Heart right ventricle (tissue), 16 donors: Measurements from ENCODE around the gene SCUBE1. TPM values are rescaled to one million over a fixed set of nuclear protein-coding genes. Genes with fewer than 3 reads are reported as not detected.

Experiments used
- ATAC-seq, 8 donors: fragments of 200-7000 bp; cut with Tn5 transposase; one replicate each; pipeline ENCODE4 v1.9.1; 2020; ENCODE audit warnings: mild to moderate bottlenecking in 8 of 8, moderate library complexity in 8 of 8, moderate number of reproducible peaks in 1 of 8
- DNase-seq, 2 donors: peaks; one replicate each; pipeline ENCODE4 v3.0.0-alpha.2; 2020
- H3K27ac ChIP-seq, 10 donors: fragments of 200-600 bp; sonication (generic) in 2 of 10; one replicate each; pipeline versions ENCODE4 v1.5.0 to v1.8.0; 2020 to 2022; ENCODE audit warnings: mild to moderate bottlenecking in 3 of 10
- H3K27me3 ChIP-seq, 7 donors: fragments of 200-600 bp; one replicate each; pipeline ENCODE4 v1.8.0; 2021 to 2022; ENCODE audit warnings: mild to moderate bottlenecking in 2 of 7
- H3K36me3 ChIP-seq, 9 donors: fragments of 200-600 bp; sonication (generic) in 1 of 9; one replicate each; pipeline versions ENCODE4 v1.5.0 to v1.8.0; 2020 to 2022; ENCODE audit warnings: mild to moderate bottlenecking in 2 of 9
- H3K4me1 ChIP-seq, 9 donors: fragments of 200-600 bp; sonication (generic) in 1 of 9; one replicate each; pipeline versions ENCODE4 v1.5.0 to v1.8.0; 2020 to 2022; ENCODE audit warnings: mild to moderate bottlenecking in 4 of 9
- H3K4me3 ChIP-seq, 10 donors: fragments of 200-600 bp; sonication (generic) in 2 of 10; one replicate each; pipeline versions ENCODE4 v1.5.0 to v1.8.0; 2020 to 2022; ENCODE audit warnings: mild to moderate bottlenecking in 7 of 10, moderate library complexity in 2 of 10
- H3K9me3 ChIP-seq, 11 donors: fragments of 200-600 bp in 10 of 11; sonication (generic) in 2 of 11; one replicate each; pipeline versions ENCODE4 v1.5.0 to v1.8.0; 2013 to 2022; ENCODE audit warnings: mild to moderate bottlenecking in 2 of 11, control low read depth in 1 of 11, moderate library complexity in 1 of 11
- WGBS, 2 donors: extraction: QIAGEN DNeasy Blood & Tissue Kit; methylation state at CpG; one replicate each; pipeline ENCODE4 v1.1.7; 2013; ENCODE audit warnings: inconsistent platforms in 1 of 2; 5-methylcytosine and 5-hydroxymethylcytosine counted together
- intact Hi-C, 10 donors: fragments of 100-400 bp; cut with DNase I; formaldehyde crosslinking; loops; one replicate each; pipeline versions ENCODE4 v1.11.1 to v1.14.2; 2022
- long read RNA-seq, 3 donors: library from polyadenylated mRNA; unstranded; transcript quantifications; one replicate each; pipeline ENCODE4 v2.0.0, GENCODE V29; 2020 to 2021
- polyA plus RNA-seq, 2 donors: library from polyadenylated mRNA; stranded (reverse); fragments of 200-250 nt; gene quantifications; one replicate each; pipeline ENCODE4 v1.2.3, GENCODE V29; 2013
- total RNA-seq, 10 donors: library from RNA; stranded (reverse); fragmentation: NEBNext Ultra II Directional in 3 of 10; extraction: Animal tissue kit (Norgen Biotek cat#: 25700) in 3 of 10; gene quantifications; one replicate each; pipeline versions ENCODE4 v1.2.1 to v1.2.4, GENCODE V29; 2021 to 2023
- TF ChIP-seq, protein P1 (sequence below), 9 donors: fragments of 200-600 bp; sonication (generic) in 2 of 9; IDR thresholded peaks; one replicate each; pipeline versions ENCODE4 v1.5.0 to v1.8.0; 2021 to 2022; ENCODE audit warnings: antibody characterized with exemption in 9 of 9, mild to moderate bottlenecking in 5 of 9, moderate library complexity in 1 of 9
- donor health status: Arrhythmogenic right ventricular cardiomyopathy.
- donor health status: ischemic (EF 13 %, LVEDD 7.1; RV severe dilation, severe dysfunction).
- donor health status: healthy with polysubstance abuse.
- donor health status: DM: no; HTN: yes; CAD: no.
- donor health status: DM: no; HTN: no; CAD: no.
- donor health status: ischemic (EF 25% LVEDD 6.9; RV normal size, moderate dysfunction).
- donor health status: ischemic (EF 25% LVEDD 5.7; RV mildly dilated, moderate dysfunction).
- donor health status: healthy.
- donor health status: DM: yes; HTN: yes; CAD: no.
- donor health status: Ischemic cardiomyopathy.
- donor health status: ischemic (EF 35%, LVEDD 5.7; RV mildly dilated, moderate dysfunction).
- donor health status: nonischemic (EF 11% LVEDD 7.7; RV severe dilation, severe dysfunction).
- donor health status: DM: yes; HTN: yes; CAD: no.
- donor health status: PGD.
- donor health status: ischemic (EF 29% LVEDD 5.4; RV normal size, mild dysfunction).
- donor health status: nonischemic (EF 23%, LVEDD 6.1; RV moderate dilation, normal function).

Gene SCUBE1
- total RNA-seq (under 1 TPM in 9 of 10 donors, not detected in 1; 0.05 to 0.60 (median 0.23) TPM), polyA plus RNA-seq (under 1 TPM; 0.01 to 0.07 TPM)
- long read RNA-seq, donor 1, result 0 reads
- long read RNA-seq, donor 2, result 0 reads
- long read RNA-seq, donor 3, result 0 reads

DNA sequence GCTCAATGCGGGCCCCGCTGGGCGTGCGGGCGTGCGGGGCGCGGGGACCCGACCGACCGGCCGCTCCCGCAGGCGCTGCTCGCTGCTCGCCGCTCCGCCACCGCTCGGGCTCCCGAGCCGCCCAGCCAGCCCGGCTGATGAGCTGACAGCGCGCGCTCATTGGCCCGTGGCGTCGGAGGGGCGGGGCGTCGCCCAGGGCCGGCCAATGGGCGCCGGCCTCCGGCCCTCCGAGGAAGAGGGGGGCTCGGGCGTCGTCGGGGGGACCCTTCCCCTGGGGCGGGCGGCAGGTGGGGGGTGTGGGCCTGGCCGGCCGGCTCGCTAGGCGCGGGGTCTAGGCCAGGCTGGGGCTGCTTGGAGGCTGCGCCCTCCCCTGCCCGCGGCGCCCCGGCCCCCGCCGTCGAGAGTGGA lies at the start of gene SCUBE1:
Gene SCUBE1, minus strand, starts transcription at position 111 of the 408 bp plus-strand sequence. CDS start 111 bp downstream, outside the sequence.
- TF ChIP-seq, protein P1, sequence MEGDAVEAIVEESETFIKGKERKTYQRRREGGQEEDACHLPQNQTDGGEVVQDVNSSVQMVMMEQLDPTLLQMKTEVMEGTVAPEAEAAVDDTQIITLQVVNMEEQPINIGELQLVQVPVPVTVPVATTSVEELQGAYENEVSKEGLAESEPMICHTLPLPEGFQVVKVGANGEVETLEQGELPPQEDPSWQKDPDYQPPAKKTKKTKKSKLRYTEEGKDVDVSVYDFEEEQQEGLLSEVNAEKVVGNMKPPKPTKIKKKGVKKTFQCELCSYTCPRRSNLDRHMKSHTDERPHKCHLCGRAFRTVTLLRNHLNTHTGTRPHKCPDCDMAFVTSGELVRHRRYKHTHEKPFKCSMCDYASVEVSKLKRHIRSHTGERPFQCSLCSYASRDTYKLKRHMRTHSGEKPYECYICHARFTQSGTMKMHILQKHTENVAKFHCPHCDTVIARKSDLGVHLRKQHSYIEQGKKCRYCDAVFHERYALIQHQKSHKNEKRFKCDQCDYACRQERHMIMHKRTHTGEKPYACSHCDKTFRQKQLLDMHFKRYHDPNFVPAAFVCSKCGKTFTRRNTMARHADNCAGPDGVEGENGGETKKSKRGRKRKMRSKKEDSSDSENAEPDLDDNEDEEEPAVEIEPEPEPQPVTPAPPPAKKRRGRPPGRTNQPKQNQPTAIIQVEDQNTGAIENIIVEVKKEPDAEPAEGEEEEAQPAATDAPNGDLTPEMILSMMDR (IDR thresholded peaks at IDR 0.05), result no peak
- Histone ChIP-seq H3K27ac (no peak within 1 kb of the TSS), H3K4me1 (peaks cover 0 to 23% (median 0%) of the 10 kb centered on the region in 9 donors), H3K9me3 (no peaks in the 10 kb centered on the region), H3K27me3 (peaks cover 20 to 86% (median 70%) of the 10 kb centered on the region in 7 donors), H3K36me3 (no peaks in the 10 kb centered on the region), H3K4me3 (peak within 1 kb of the TSS in 8 of 10 donors; percentile 5 to 34 (median 12))
- WGBS, 2 donors, result 1 to 2% methylated on average over 32 to 56 of the region's 56 CpGs
- DNase-seq (peak; percentile 19 to 67), ATAC-seq (peak; percentile 61 to 90 (median 78))
- intact Hi-C loops, result loop anchor here in 1 of 10 donors (5.0 to 10.0 kb wide), 2 partner anchors 56 to 108 kb away; no protein-coding TSS in a partner anchor

- Histone ChIP-seq H3K27me3 (peaks cover 0 to 20% (median 13%) of the 10 kb centered on the region in 7 donors), H3K4me1 (no peaks in the 10 kb centered on the region), H3K4me3 (no peak overlapping the region), H3K9me3 (peaks cover 0 to 11% (median 0%) of the 10 kb centered on the region in 11 donors), H3K27ac (no peak overlapping the region), H3K36me3 (no peaks in the 10 kb centered on the region)
- no peak for DNase-seq
- TF ChIP-seq, protein P1 (IDR thresholded peaks at IDR 0.05), result no peak
- WGBS, 2 donors, result 92% methylated on average over 9 of the region's 9 CpGs
- no peak for ATAC-seq
- intact Hi-C loops, result loop anchor here in 4 of 10 donors (10.0 kb wide), 4 partner anchors 422 to 1232 kb away; partner anchors contain the start of gene EFCAB6 (in 1 of the 4)
Observed at GRCh38 chr22:43392385-43392989, 49.3 kb upstream of the SCUBE1 start.

DNA sequence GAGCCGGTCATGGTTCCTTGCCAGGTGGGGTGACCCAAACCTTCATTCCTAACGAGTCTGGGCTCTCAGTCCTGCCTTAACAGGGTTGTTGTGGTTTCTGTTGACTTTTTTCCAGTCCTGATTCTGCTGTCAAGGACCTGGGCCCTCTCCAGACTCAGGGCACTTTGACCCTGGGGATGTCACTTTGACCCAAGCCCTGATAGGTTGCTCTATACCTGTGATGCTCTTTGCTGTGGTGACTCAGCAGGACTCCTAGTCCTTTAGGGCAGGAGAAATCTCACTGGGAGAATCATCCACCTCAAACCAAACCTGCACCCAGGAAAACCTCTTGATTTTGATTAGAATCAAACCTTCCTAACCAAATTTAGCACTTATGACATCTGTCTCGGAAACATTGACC lies 48.1 kb upstream of the SCUBE1 start:
- H3K9me3 ChIP-seq, result peaks cover 0 to 11% (median 0%) of the 10 kb centered on the region in 11 donors
- 76 to 78% methylated on average over 3 of the region's 3 CpGs for WGBS, 2 donors
- TF ChIP-seq, protein P1 (IDR thresholded peaks at IDR 0.05), result no peak
- no peak overlapping the region for H3K4me3 ChIP-seq
- no peaks in the 10 kb centered on the region for H3K36me3 ChIP-seq
- no peak overlapping the region for H3K27ac ChIP-seq
- intact Hi-C loops, result loop anchor here in 4 of 10 donors (10.0 kb wide), 4 partner anchors 423 to 1233 kb away; partner anchors contain the start of gene EFCAB6 (in 1 of the 4)
- H3K27me3 ChIP-seq, result peaks cover 0 to 27% (median 23%) of the 10 kb centered on the region in 7 donors
- no peaks in the 10 kb centered on the region for H3K4me1 ChIP-seq
- DNase-seq (no peak), ATAC-seq (no peak)

- TF ChIP-seq, protein P1 (IDR thresholded peaks at IDR 0.05), result no peak
- intact Hi-C loops, result loop anchor here in 4 of 10 donors (10.0 kb wide), 4 partner anchors 424 to 1234 kb away; partner anchors contain the start of gene EFCAB6 (in 1 of the 4)
- Histone ChIP-seq H3K27ac (no peak overlapping the region), H3K9me3 (peaks cover 0 to 11% (median 0%) of the 10 kb centered on the region in 11 donors), H3K36me3 (no peaks in the 10 kb centered on the region), H3K4me1 (peaks cover 0 to 2% (median 0%) of the 10 kb centered on the region in 9 donors), H3K4me3 (no peak overlapping the region), H3K27me3 (peaks cover 0 to 29% (median 25%) of the 10 kb centered on the region in 7 donors)
- WGBS, 2 donors, result 56 to 78% methylated on average over 4 of the region's 4 CpGs
- ATAC-seq, result no peak
- no peak for DNase-seq
Observed at GRCh38 chr22:43390872-43391271, 47.7 kb upstream of the SCUBE1 start.
